Stimulated activated naive CD4-positive, alpha-beta T cell (primary cell): Measurements from ENCODE around the gene KCNK17.
"Not testable (repeated sequence)": the region's sequence is repeated elsewhere in the genome, so short reads cannot be mapped to it uniquely, and the experiment has no call there.

Source experiments
- DNase-seq, 6 experiments: peaks; one replicate each; lab custom pipeline; 2025; lab: John Stamatoyannopoulos, UW

Gene KCNK17

DNA sequence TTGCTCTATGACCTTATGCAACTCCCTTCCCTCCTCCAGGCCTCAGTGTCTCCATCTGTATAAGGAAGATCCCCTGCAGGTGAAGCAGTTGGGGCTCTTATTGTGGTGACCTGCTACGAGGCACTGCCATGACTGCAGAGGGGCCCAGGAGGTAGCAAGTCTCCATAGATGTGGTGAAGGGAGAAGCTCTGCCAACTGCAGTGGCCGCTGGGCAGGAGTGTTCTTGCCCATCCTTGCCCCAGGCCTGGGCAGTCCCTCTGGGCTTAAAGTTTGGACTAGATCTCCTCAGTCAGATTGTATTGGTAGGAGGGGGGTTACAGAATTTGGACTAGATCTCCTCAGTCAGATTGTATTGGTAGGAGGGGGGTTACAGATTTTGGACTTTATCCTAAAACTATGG, 12.2 kb downstream of the KCNK17 start:
- no peak for DNase-seq

DNA sequence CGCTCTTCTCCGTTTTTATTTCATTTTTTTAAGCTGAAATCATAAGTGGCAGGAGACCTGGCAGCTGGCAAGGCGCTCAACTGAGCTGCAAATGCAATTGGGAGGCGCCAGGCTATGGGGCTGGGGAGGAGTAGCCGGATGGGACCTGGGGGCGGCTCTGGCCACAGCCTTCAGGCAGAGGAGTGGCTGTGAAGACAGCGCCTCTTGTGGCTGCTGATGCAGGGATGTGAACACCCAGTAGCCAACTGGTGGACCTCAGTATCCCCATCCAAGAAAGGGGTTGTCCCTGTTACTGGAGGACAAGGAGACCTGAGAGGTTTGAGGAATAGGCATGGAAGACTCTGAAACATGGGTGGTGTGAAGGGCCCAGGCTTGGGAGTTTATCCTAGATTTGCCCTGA, 12.6 kb downstream of the KCNK17 start:
- DNase-seq, result no peak

DNA sequence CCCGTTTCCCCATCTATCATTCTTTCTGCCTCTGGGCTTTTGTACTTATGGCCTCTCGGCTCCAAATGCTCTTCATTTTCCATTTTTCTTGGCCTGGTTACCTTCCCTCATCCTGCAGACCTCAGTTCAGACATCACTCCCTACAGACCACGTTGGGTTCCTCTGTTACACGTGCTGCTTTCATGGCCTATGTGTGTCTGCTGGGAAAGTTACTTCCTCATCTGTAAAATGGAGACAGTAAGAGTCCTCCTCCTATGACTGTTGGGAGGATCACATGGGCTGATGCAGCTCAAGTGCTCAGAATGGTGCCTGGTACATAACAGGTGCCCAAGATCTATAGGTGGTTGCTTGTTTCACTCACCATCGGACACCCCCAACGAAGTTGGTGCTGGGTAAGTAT, 13.5 kb downstream of the KCNK17 start:
- DNase-seq, result no peak

DNA sequence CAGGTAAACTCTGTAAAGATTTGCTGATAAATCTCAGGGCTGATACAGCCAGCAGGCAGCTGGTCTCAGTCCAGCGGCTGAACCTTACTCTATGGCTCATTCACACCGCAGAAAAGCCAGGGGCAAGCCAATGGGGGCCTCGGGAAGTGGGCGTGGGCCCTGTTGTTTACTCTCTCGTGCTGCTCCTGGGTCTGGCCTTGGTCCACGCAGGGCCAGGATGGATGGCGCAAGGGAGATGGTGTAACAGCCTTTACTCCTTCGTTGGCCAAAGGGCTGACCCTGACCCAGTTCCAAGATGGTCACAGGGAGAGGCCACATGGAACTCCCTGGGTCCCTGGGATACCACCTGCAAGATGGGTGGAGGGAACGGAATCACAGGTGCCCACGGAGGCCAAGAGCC, 16.2 kb downstream of the KCNK17 start:
- no peak for DNase-seq

DNA sequence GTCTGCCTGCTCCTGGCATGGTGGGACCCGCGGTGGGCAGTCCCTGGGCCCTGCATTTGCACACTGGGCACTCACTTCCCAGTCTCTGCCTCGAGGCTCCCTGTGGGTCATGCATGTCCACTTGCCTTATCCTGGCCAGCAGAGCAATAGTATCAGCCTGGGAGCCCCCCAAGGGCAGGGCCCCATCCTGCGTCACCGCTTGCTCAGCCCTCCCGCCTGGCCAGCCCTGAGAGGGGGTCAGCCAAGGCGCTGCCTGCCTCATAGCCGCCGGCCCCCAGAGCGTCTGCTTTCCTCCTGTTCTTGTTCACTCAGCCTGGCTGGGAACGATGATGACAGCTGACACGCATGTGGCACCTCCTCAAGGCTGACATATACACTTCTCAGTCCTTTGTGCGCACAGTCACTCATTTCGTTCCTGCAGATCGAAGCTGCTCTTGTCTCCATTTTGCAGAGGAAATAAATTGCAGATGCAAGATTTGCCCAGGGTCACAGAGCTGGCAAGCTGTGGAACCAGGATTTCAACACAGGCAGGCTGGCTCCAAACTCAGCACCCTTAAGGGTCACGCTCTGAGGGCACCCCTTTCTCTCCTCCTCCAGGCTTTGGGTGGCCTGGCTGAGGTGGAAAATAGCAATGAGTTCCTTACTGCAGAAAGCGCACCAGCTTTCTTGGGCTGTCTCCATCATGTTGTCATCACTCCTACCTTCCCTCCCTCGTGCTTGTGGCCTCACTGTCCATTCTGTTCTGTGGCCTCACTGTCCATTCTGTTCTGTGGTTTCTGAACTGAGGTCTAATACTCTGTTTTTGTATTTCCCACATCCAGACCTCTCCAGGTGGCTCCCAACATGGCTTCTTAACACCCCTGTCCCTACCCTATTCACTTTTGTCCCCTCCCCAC, 17.2 kb downstream of the KCNK17 start:
- no peak for DNase-seq

DNA sequence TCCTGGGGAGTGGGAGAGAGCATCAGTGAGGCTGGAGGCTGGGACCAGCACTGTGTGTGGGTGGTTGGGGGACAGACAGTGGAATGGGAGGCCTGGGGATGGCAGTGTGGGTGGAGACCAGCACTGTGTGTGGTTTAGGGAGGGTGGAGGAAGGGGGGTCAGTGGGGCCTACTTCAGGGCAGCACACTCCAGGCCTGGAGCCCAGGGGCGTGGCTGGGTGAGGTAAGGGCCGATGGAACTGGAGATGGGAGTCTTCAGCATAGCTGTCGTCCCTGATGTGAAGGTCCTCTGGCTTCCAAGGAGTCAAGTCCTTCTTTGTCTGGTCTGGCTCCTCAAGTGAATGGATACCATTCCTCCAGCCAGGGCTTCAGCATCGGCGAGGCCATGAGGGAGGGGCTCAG, 18.6 kb downstream of the KCNK17 start:
- DNase-seq, result no peak

DNA sequence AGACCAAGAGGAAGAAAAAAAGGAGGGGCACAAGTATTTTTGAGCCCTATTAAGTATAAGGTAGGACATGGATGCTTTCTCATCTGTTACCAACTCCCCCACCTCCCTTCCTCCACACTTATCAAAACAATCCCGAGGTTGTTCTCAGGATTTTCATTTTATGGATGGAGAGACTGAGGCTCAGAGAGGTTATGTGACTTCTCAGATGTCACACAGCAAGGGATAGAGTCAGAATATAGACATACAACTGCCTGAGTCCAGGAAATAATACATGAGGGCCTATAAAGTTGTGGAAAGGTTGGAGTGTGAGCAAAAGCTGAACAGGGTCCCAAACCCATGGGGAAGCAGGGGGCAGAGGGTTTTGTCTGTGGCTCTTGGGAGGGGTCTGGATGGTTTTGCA, 19.3 kb downstream of the KCNK17 start:
- no peak for DNase-seq

DNA sequence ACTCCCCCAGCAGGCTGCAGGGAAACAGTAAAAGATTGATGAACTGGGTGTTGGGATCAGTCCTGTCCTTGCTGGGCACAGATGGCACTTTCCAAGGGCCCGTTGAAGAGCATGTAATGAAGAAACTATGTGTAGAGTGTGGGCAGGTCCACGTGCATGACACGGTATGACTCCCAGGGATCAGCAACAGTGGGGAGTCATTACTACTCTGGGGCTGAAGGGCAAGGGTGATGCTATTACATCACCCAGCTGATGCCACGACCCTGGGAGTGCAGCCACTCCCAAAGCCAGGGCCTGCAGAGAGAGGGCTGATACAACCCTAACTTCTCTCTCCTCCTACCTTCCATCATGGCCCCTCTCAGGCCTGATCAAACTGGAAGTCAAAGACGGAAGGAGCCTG, 20.1 kb downstream of the KCNK17 start:
- no peak for DNase-seq

DNA sequence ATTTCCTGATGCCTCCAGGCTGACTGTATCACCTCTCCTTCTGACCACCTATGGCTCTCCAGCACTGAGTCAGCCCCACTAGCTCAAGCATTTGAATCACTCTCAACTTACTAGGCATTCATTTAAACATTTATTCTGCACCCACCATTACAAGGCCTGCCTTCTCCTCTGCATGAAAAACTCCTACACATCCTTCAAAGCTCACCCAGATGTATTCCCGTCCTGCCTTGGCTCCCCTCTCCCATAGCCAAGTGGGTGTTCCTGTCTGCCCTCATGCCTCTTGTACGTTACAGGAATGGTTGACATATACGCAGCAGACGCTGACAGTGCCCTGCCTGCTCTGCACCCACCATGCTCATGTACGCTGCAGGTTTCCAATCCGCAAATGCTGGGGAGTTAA, 21.6 kb downstream of the KCNK17 start:
- DNase-seq, result no peak

DNA sequence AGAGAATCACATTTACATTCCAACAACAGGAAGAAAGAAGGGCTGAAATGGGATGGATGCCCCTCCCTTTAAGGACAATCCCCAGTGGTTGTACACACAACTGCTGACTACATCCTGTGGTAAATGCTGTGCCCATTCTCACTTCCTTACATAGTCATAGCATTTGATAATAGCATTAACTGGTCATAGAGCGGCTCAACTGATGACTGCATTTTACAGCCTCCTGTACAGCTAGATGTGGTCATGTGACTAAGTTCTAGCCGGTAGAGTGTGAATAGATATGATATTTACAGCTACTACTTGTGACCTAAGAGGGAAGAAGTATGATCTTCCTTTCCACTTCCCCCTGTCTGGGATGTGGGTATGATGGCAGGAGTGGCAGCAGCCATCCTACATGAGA, 24.7 kb downstream of the KCNK17 start:
- DNase-seq, result no peak

DNA sequence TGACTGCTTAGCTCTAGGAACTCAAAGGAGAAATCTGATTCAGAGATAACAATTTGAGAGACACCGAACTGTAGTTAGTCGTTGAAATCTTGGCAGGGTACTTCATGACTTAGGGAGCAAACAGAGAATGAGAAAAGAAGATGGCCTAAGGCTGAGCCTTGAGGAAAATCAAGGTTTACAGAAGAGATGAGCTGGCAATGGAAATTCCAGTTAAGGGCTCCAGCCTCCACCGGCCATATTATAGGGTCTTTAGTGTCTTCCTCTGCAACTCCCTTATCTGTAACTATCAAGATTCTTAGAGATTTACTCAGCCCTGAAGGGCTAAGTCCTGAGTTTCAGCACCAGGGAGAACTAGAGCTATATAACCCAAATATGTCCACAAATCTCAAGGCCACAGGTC, 26.6 kb downstream of the KCNK17 start:
- DNase-seq, result no peak

DNA sequence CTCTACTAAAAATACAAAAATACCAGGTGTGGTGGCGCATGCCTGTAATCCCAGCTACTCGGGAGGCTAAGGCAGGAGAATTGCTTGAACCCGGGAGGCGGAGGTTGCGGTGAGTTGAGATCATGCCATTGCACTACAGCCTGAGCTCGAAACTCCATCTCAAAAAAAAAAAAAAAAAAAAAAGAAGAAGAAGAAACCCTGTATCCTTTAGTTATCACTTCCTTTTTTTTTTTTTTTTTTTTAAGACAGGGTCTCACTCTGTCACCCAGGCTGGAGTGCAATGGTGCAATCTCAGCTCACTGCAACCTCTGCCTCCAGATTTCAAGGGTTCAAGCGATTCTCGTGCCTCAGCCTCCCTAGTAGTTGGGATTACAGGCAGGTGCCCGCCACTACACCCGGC, 27.6 kb downstream of the KCNK17 start:
- not testable (repeated sequence) for DNase-seq

DNA sequence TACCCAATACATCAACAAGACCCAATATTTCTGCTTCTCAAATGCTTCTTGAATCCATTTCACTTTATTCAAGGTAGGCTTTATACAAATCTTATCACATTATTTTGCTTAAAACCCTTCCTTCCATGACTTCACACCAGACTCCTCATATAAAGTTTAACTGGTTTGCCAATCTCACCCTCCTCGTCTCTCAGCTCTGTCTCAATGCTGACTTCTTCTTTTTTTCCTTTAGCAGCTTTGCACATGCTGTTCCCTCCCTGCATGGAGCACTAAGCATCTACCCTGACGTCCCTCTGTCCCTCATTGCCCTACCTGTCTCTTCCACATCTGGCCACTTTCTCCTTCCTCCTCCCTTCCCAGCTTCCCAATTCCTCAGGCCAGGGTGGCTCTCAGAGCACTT, 31.4 kb downstream of the KCNK17 start:
- DNase-seq, result no peak

DNA sequence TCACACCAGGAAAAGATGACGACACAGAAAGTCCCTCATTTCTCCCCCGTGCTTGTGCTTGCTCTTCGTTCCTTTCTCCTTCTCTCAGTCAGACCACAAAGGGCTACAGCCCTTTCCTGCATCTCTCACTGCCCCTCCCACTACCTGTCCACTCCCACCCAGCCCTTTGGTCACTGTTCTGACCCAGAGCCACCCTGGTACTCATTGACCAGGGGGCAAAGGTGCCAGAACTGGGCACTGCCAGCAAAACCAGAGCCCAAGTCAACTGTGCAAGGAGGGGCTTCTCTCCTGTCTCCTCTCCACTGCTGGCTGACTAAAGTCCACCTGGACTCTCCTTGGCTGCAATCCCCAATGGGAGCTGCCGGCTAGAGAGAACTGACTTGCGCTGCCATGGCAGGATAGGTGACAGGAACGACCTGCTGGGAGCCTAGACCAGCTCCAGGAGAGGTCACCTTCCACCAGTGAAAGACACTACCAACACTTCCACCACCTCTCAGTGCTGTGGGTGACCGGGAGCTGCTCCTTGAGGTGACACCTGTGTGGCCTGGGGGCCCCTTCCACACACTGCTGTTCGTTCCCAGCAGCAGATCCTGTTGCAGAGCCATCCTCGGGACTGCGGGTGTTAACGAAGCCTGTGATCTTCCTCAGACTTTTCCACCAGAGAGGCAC, 32.8 kb downstream of the KCNK17 start:
- no peak for DNase-seq

DNA sequence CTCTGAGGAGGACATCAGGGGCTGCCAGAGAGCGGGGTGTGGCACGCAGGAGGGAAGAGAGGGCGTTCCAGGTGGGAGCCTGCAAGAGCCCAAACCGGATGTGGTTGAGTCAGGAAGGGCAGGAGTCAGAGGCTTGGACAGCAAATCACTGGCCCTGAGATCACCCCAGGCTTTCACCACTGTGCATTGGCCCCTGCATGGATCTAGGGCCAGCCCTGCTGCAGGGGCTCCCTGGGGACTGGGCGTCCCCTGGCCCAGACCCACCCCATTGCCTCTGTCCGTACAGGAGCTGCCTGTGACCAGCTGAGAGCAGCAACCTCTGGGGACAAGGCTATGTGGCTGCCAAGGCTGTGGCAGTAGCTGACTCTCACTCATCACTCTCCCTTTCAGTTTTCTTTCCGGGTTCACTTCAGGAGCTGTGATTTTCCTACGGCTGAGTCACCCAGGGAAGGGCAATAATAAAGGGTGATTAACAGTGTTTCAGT, 33.9 kb downstream of the KCNK17 start:
- no peak for DNase-seq

DNA sequence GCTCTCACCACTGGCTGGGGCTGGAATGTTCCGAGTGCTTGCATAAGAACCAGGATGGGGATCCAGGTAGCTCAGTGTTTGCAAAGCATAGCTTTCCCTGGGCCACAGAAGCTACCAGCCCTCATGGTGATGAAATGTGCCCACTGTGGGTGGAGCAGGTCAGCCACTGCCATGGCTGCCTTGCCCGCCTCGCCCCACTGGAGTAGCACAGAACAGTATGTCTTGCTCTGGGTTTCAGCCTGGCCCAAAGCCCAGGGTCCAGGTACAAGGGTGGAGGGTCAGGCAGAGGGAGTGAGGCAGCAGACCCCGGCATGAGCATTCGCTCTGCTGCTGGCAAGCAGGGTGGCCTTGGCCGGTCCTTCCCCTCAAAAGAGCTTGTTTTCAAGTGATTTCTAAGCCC, 34.7 kb downstream of the KCNK17 start:
- DNase-seq, result no peak

DNA sequence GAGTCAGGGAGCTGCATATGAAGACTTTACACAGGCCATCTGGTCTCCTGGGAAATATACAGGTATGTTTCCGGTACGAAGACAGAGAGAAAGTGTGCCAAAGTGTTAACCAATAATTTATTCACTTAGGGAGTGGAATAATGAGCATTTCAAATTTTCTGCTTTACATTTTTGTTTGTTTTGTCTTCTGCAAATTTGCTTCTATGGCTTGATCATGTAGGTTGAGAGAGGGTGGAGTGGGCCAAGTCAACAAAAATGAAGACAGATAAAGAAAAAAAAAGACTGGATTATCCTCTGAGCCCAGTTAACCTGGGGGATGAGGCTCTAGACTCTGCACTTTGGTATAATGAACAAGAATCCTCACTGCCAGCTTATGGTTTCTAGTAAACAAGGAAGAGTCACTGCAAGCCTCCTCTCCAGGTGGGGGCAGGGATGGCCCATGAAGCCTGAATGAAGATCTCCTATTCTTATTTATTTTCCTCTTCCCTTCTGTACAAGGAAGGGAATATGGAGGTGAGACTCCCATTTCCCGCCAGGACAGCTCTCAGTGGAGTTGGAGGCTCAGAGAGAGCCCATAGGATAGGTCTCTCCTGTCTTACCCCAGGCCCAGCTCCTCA, 37.7 kb downstream of the KCNK17 start:
- no peak for DNase-seq

DNA sequence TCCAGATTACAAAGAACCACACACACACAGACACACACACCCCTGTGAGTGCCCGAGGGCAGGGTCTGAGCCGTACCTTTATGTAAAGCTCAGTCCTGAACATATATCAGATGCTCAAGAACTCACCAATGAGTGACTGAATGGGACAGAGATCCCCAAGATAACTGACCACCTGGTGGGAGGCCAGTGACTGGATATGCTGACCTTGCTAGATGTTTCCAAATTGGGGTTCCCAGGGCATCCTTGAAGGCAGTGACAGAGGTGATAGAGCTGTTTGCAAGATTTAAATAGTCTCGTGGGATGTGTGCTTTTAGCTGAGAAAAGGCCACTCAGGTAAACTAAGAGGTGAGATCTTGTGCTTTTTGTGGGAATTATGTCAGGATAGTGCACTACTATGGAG, 39.3 kb downstream of the KCNK17 start:
- DNase-seq, result no peak

DNA sequence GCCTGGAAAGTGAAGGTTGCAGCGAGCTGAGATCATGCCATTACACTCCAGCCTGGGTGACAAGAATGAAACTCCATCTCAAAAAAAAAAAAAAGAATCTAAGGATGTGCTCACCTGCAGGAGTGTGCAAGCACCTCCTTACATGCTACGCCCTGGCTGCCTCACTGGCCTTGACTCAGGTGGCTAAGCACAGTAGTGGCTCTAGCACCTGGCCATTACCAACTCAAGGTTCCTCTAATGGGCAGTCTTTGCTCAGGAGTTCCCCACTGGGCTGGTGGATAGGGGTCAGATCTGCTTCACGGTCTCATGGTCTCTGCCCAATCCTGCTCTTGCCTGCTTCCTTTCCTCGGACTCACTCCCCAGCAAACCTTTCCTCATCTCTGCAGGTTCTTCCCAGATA, 39.7 kb downstream of the KCNK17 start:
- DNase-seq, result no peak

DNA sequence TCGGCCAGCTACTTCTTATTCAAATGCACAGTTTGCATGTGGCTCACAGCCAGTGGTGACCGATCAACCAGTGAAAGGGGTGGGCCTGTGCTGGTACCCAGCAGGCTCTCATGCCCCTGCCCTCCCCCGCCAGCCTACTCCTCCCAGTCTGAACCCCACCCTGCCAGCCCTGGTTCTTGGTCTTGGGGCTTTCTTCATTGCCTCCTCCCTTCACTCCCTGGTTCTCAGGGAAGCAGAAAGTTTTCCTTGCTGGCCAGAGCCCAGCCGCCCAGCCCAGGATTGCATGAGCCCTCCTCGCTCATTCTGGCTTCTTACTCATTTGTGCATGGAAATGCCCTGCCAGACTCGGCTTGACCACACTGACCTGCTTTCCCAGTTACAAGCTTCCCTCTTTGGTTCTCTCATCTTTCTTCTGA, 40.8 kb downstream of the KCNK17 start:
- DNase-seq, result no peak

DNA sequence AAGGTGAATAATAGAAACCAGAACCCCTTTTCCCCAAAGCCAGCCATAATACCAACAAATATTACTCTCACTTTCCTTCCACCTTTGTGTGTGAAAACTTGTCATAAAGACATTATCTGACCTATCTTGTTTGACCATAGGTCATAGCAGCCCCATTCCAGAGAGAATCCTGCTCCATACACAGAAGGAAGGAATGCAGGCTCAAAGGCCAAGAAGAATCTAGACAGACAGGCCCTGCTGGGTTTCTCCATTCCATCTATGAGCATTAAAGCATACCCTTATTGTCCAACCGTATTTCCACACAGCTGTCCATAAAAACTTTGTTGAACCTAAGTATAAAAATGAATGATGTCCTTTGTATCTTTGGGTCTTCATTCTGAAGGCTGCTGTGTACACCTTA, 44.3 kb downstream of the KCNK17 start:
- no peak for DNase-seq

DNA sequence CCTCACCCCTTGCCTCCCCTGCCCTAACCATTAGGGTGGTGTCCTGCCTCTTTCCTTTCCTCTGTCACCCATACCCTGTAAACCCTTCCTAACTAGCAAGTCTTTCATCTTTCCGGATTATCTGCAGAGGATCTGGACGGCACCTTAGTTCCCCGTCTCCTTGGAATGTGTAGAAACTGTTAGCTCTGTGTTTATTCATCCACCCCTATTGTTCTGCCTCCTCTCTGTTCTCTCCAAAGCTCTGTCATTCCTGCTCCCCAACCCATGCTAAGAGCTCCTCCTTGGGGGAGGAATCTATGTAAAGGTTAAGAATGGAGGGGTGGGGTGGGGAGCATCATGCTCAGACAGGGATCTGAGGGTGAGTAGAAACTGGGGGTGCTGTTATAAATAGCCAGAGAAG, 45.5 kb downstream of the KCNK17 start:
- DNase-seq, result no peak

DNA sequence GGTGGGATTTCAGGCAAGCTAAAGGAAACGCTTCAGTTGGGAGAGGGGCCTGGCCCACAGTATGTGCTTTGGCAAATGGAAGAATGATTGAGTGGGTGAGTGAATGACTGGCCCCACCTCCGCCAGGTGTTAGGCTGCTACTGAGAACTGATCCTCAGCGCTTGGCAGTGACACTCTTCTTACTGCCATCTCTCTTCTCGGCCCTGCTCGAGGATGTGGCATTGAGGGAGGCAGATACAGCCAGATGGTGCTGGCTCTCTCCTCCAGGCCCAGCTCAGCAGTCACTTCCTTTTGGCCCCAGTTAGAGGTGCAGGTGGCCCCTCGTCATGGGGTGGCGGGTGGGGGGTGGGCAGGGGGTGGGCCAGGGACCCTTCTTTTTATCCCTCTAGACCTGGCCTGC, 46.0 kb downstream of the KCNK17 start:
- no peak for DNase-seq
